ENCODE data around the gene MOB2. TPM values are rescaled to one million over a fixed set of nuclear protein-coding genes. Genes with fewer than 3 reads are reported as not detected.

The MOB2 gene
- 10 to 100 TPM; 31.4 to 87.7 TPM for total RNA-seq

- DNase-seq (ENCODE audit: low spot score) (no peak), ATAC-seq (ENCODE audit: insufficient number of reproducible peaks, low FRiP score, low read depth) (no peak)
- no peaks in the 10 kb centered on the region for H3K36me3 ChIP-seq
- H3K9me3 ChIP-seq, result no peaks in the 10 kb centered on the region
- no peaks in the 10 kb centered on the region for H3K27me3 ChIP-seq (replicated peaks; ENCODE audit: insufficient read depth)
- peaks cover 57 to 74% of the 10 kb centered on the region in 2 donors for H3K4me1 ChIP-seq (ENCODE audit: control insufficient read depth in 1 of 2, low read depth in 2 of 2)
- peak within 1 kb of the TSS; percentile 96 to 99 for H3K27ac ChIP-seq
- peak within 1 kb of the TSS; percentile 70 for H3K4me3 ChIP-seq
- TF ChIP-seq CTCF (IDR thresholded peaks at IDR 0.05), result peak; percentile 11
Observed at GRCh38 chr11:1486054-1486825, at the start of gene MOB2. Gene MOB2, minus strand, starts transcription at chr11:1486779. Its CDS starts 223 bp downstream, at chr11:1486556.

GRCh38 chr11:1534682-1535081 is 48.1 kb upstream of the MOB2 start:
- Histone ChIP-seq H3K4me1 (ENCODE audit: control insufficient read depth in 1 of 2, low read depth in 2 of 2) (peaks cover 26 to 55% of the 10 kb centered on the region in 2 donors), H3K9me3 (no peaks in the 10 kb centered on the region), H3K4me3 (no peak overlapping the region), H3K36me3 (no peaks in the 10 kb centered on the region), H3K27ac (no peak overlapping the region), H3K27me3 (replicated peaks; ENCODE audit: insufficient read depth) (no peaks in the 10 kb centered on the region)
- DNase-seq (ENCODE audit: low spot score) (no peak), ATAC-seq (ENCODE audit: insufficient number of reproducible peaks, low FRiP score, low read depth) (no peak)
- TF ChIP-seq CTCF (IDR thresholded peaks at IDR 0.05), result no peak

- TF ChIP-seq CTCF (IDR thresholded peaks at IDR 0.05), result no peak
- Histone ChIP-seq H3K4me3 (no peak overlapping the region), H3K4me1 (ENCODE audit: control insufficient read depth in 1 of 2, low read depth in 2 of 2) (peaks cover 26 to 57% of the 10 kb centered on the region in 2 donors), H3K36me3 (no peaks in the 10 kb centered on the region), H3K9me3 (no peaks in the 10 kb centered on the region), H3K27me3 (replicated peaks; ENCODE audit: insufficient read depth) (no peaks in the 10 kb centered on the region), H3K27ac (no peak overlapping the region)
- DNase-seq (ENCODE audit: low spot score), result no peak
- no peak for ATAC-seq (ENCODE audit: insufficient number of reproducible peaks, low FRiP score, low read depth)
Observed at GRCh38 chr11:1534171-1534570, 47.6 kb upstream of the MOB2 start.

GRCh38 chr11:1533342-1533725 is 46.8 kb upstream of the MOB2 start:
- peaks cover 26 to 63% of the 10 kb centered on the region in 2 donors for H3K4me1 ChIP-seq (ENCODE audit: control insufficient read depth in 1 of 2, low read depth in 2 of 2)
- no peaks in the 10 kb centered on the region for H3K36me3 ChIP-seq
- H3K4me3 ChIP-seq, result no peak overlapping the region
- H3K9me3 ChIP-seq, result no peaks in the 10 kb centered on the region
- no peak for TF ChIP-seq CTCF (IDR thresholded peaks at IDR 0.05)
- no peaks in the 10 kb centered on the region for H3K27me3 ChIP-seq (replicated peaks; ENCODE audit: insufficient read depth)
- peak overlapping the region; percentile 32 to 65 for H3K27ac ChIP-seq
- DNase-seq (ENCODE audit: low spot score) (no peak), ATAC-seq (ENCODE audit: insufficient number of reproducible peaks, low FRiP score, low read depth) (no peak)

- Histone ChIP-seq H3K36me3 (no peaks in the 10 kb centered on the region), H3K9me3 (no peaks in the 10 kb centered on the region), H3K4me3 (no peak overlapping the region), H3K27ac (peak overlapping the region; percentile 63 to 65), H3K4me1 (ENCODE audit: control insufficient read depth in 1 of 2, low read depth in 2 of 2) (peaks cover 26 to 63% of the 10 kb centered on the region in 2 donors), H3K27me3 (replicated peaks; ENCODE audit: insufficient read depth) (no peaks in the 10 kb centered on the region)
- TF ChIP-seq CTCF (IDR thresholded peaks at IDR 0.05), result no peak
- ATAC-seq (ENCODE audit: insufficient number of reproducible peaks, low FRiP score, low read depth) (no peak), DNase-seq (ENCODE audit: low spot score) (no peak)
Observed at GRCh38 chr11:1532606-1533341, 46.2 kb upstream of the MOB2 start.

All from thoracic aorta (tissue), 2 donors.